Nephron (organoid): Measurements from ENCODE around the gene DTD1.

Experiments used
- H3K27ac Mint-ChIP-seq, 3 experiments: 2 replicates each; pipeline ENCODE4 v1.8.0; 2020; ENCODE audit warnings: mixed read lengths in 3 of 3, mild to moderate bottlenecking in 2 of 3, moderate library complexity in 1 of 3
- H3K27me3 Mint-ChIP-seq: 2 replicates; pipeline ENCODE4 v1.8.0; 2021; ENCODE audit warnings: low read depth, mild to moderate bottlenecking, moderate library complexity, mixed read lengths
- H3K36me3 Mint-ChIP-seq: 2 replicates; pipeline ENCODE4 v1.8.0; 2020; ENCODE audit warnings: low read depth, mixed read lengths
- H3K4me1 Mint-ChIP-seq: 2 replicates; pipeline ENCODE4 v1.8.0; 2020; ENCODE audit warnings: mixed read lengths
- H3K4me3 Mint-ChIP-seq, 3 experiments: 2 replicates each; pipeline ENCODE4 v1.8.0; 2020; ENCODE audit warnings: mild to moderate bottlenecking in 3 of 3, mixed read lengths in 3 of 3, moderate library complexity in 2 of 3
- H3K9me3 Mint-ChIP-seq: 2 replicates; pipeline ENCODE4 v1.8.0; 2020; ENCODE audit warnings: mixed read lengths
- TF ChIP-seq, protein P1 (sequence below), 3 experiments: fragments of 200-600 bp; sonication (generic); IDR thresholded peaks; one replicate each; pipeline ENCODE4 v1.5.0; 2021; ENCODE audit warnings: antibody characterized with exemption in 3 of 3; ENCODE audit not compliant: unreplicated experiment in 3 of 3

DTD1 gene

DNA sequence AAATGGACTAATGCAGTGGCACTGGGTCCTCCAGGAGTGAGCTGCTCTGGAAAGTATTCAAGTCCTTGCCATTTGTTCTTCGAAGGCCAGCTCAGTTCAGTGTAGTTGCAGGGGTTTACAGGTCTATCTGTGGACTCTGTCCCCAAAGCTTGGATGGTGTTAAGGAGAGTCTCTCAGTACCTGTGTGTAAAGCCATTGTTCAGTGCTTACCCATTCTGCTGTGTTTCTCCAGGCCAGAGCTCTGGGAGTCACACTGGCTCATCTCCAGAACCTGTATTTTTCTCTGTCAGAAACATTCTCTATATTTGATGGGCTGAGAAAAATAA, 66.6 kb downstream of the DTD1 start:
- Mint-ChIP-seq H3K4me3 (no peak overlapping the region), H3K9me3 (no peaks in the 10 kb centered on the region), H3K27me3 (no peaks in the 10 kb centered on the region), H3K4me1 (peaks cover 13% of the 10 kb centered on the region), H3K36me3 (no peaks in the 10 kb centered on the region), H3K27ac (no peak overlapping the region)
- TF ChIP-seq, protein P1, sequence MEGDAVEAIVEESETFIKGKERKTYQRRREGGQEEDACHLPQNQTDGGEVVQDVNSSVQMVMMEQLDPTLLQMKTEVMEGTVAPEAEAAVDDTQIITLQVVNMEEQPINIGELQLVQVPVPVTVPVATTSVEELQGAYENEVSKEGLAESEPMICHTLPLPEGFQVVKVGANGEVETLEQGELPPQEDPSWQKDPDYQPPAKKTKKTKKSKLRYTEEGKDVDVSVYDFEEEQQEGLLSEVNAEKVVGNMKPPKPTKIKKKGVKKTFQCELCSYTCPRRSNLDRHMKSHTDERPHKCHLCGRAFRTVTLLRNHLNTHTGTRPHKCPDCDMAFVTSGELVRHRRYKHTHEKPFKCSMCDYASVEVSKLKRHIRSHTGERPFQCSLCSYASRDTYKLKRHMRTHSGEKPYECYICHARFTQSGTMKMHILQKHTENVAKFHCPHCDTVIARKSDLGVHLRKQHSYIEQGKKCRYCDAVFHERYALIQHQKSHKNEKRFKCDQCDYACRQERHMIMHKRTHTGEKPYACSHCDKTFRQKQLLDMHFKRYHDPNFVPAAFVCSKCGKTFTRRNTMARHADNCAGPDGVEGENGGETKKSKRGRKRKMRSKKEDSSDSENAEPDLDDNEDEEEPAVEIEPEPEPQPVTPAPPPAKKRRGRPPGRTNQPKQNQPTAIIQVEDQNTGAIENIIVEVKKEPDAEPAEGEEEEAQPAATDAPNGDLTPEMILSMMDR (IDR thresholded peaks at IDR 0.05; ENCODE audit: unreplicated experiment in 3 of 3) = no peak

DNA sequence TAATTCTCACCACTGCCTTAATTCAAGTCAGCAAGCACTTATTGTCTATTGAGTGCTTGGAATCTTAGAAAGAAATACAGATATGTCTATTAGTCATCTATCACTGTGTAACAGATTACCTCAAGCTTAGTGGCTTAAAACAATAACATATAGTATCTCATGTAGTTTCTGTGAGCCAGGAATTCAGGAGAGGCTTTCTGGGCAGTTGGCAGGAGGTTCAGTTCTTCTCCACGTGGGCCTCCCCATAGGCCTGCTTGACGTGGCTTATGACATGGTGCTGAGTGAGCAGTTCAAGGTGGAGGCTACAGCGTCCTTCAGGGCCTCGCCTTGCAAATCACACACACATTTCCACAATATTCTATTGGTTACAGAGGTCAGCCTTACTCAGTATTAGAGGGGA, 69.7 kb downstream of the DTD1 start:
- H3K36me3 Mint-ChIP-seq = no peaks in the 10 kb centered on the region
- TF ChIP-seq, protein P1 (IDR thresholded peaks at IDR 0.05; ENCODE audit: unreplicated experiment in 3 of 3) = no peak
- H3K27ac Mint-ChIP-seq = peak overlapping the region in 1 of 3 experiments; percentile 37
- H3K4me1 Mint-ChIP-seq = peaks cover 3% of the 10 kb centered on the region
- H3K9me3 Mint-ChIP-seq = no peaks in the 10 kb centered on the region
- H3K27me3 Mint-ChIP-seq = no peaks in the 10 kb centered on the region
- no peak overlapping the region for H3K4me3 Mint-ChIP-seq

DNA sequence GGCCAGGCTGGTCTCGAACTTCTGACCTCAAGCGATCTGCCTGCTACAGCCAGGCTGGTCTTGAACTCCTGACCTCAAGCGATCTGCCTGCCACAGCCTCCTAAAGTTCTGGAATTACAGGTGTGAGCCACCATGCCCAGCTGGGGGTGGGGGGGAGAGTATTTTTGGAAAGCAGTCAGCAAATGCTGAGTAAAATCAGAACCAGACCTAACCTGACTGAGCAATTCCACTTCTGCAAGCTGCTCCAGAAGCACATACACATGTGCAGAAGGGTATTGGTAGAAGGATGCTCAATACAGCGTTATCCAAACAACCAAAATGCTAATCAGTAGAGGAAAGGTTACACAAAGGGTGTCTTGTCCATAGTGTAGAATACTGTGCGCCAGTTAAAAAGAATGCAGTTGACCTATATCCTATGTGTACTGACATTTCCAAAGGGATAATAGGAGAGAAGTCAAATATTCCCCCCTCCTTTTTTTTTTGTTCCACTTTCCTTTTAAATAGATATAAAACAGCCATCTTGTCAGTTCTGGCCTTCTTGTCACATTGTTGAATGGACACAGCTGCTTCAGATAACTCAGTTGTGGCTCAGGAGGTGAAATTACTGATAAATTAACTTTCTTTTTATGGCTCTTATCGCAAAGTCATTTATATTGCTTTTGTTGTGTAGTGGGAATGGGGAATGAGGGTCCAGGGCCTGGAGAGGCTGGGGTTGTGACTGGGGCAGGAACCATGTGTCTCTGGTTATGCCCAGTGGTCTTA, 74.6 kb downstream of the DTD1 start:
- Mint-ChIP-seq H3K4me1 (peaks cover 6% of the 10 kb centered on the region), H3K27me3 (no peaks in the 10 kb centered on the region), H3K36me3 (no peaks in the 10 kb centered on the region), H3K27ac (peak overlapping the region; percentile 32 to 81 (median 51)), H3K9me3 (no peaks in the 10 kb centered on the region), H3K4me3 (no peak overlapping the region)
- TF ChIP-seq, protein P1 (IDR thresholded peaks at IDR 0.05; ENCODE audit: unreplicated experiment in 3 of 3) = no peak

DNA sequence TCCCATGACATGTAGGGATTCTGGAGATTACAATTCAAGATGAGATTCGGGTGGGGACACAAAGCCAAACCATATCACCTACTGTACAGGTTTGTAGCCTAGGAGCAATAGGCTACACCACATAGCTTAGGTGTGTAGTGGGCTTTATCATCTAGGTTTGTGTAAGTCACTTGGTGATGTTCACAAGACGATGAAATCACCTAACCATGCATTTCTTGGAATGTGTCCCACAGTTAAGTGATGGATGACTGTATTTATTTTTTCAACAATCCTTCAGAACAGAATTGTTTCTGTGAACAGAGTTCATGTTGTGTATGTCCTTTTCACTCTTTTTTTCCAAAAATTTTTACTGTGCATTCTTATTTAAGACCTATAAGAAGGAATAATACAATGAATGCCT, 76.1 kb downstream of the DTD1 start:
- TF ChIP-seq, protein P1 (IDR thresholded peaks at IDR 0.05; ENCODE audit: unreplicated experiment in 3 of 3) = no peak
- no peaks in the 10 kb centered on the region for H3K36me3 Mint-ChIP-seq
- H3K9me3 Mint-ChIP-seq = no peaks in the 10 kb centered on the region
- no peak overlapping the region for H3K4me3 Mint-ChIP-seq
- peaks cover 6% of the 10 kb centered on the region for H3K4me1 Mint-ChIP-seq
- H3K27ac Mint-ChIP-seq = peak overlapping the region in 1 of 3 experiments; percentile 18
- H3K27me3 Mint-ChIP-seq = no peaks in the 10 kb centered on the region

DNA sequence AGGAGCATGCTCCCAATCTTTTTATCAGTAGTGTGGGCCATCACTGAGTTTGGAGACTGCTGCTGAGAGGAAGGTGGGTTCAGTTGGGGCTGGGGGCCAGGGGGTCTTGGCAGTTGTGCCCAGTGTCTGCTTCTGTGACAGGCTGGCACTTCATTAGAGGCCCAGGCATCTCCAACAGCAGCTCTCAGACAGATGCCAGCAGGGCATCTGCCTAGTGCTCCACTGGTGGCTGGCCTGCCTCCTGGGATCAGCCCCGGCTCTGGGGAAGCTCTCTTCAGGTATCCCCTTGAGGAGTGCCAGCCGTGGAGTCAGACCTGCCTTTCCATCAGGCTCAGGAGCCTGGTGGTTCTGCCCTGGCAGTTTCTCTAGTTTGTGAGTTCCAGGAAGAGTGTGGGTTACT, 77.3 kb downstream of the DTD1 start:
- no peaks in the 10 kb centered on the region for H3K27me3 Mint-ChIP-seq
- H3K9me3 Mint-ChIP-seq = no peaks in the 10 kb centered on the region
- TF ChIP-seq, protein P1 (IDR thresholded peaks at IDR 0.05; ENCODE audit: unreplicated experiment in 3 of 3) = no peak
- no peak overlapping the region for H3K4me3 Mint-ChIP-seq
- H3K27ac Mint-ChIP-seq = no peak overlapping the region
- peaks cover 6% of the 10 kb centered on the region for H3K4me1 Mint-ChIP-seq
- H3K36me3 Mint-ChIP-seq = no peaks in the 10 kb centered on the region

DNA sequence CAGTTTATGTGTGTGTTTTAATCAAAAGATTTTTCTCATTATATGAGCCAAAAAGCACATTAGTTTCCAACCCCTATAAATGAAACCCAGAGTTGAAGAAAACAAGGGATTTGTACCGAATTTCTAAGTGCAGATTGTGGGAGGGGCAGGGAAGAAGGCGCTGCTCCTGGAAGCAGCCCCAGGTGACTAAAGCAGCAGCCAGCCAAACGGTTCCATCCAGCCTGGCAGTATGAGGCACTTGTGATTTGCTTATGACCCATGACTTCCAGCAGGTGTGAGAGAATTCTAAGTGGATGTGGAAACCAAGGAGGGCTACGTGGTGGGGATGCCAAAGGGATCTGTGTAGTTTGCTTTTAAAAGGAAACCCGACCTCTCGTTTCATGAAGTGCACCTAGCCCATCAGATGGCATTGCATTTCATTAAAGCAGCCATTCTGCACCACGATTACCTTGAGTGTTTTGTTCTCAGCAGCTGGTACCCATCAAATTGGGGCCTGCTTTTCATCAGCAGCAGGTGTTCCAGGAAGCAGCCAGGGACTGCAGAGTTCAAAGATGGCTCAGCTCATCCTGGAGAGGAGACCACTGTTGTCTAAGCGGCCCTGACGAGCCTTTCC, 79.1 kb downstream of the DTD1 start:
- no peaks in the 10 kb centered on the region for H3K27me3 Mint-ChIP-seq
- no peaks in the 10 kb centered on the region for H3K36me3 Mint-ChIP-seq
- peaks cover 17% of the 10 kb centered on the region for H3K4me1 Mint-ChIP-seq
- H3K9me3 Mint-ChIP-seq = no peaks in the 10 kb centered on the region
- TF ChIP-seq, protein P1 (IDR thresholded peaks at IDR 0.05; ENCODE audit: unreplicated experiment in 3 of 3) = no peak
- H3K4me3 Mint-ChIP-seq = no peak overlapping the region
- H3K27ac Mint-ChIP-seq = no peak overlapping the region
